GM23248 (cell line): ENCODE results near the gene MBIP.

Source experiments
- EZH2 ChIP-seq: fragments of 200-600 bp; sonication (generic); IDR thresholded peaks from 2 replicates; pipeline ENCODE4 v1.6.1; 2018; ENCODE audit warnings: antibody characterized with exemption, mild to moderate bottlenecking; ENCODE audit not compliant: insufficient read depth, poor library complexity, severe bottlenecking
- EZH2phosphoT487 ChIP-seq: fragments of 200-600 bp; sonication (generic); IDR thresholded peaks from 2 replicates; pipeline ENCODE4 v1.6.1; 2018; ENCODE audit warnings: antibody characterized with exemption, moderate library complexity, mild to moderate bottlenecking, low read depth; ENCODE audit not compliant: insufficient read depth

DNA sequence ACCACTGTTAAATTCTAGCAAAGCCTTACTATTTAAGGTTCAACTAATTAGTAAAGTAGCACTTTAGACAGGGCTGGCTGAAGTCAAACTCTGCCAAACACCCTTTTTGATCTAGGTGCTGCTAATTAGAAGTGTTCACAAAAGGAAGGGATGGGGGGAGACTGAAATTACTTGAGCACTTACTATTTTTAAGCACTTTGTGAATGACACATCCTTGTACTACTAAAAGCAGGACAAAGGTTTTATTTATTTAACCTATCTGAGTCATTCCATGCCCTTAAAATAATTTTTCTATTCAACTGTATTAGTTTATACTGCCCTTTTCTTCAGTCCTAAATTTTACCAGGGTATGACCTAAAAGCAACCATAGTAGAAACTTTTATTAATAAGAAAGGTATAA is 20.1 kb downstream of the MBIP start:
- no peak for TF ChIP-seq EZH2
- TF ChIP-seq EZH2phosphoT487, result no peak
